Inflammatory macrophage (primary cell): ENCODE results near the gene AP1S2.
"Not testable (repeated sequence)": the region's sequence is repeated elsewhere in the genome, so short reads cannot be mapped to it uniquely, and the experiment has no call there.

Source experiments
- DNase-seq, 2 donors: peaks; one replicate each; pipeline ENCODE4 v3.0.0-alpha.2; 2020 to 2022
- total RNA-seq, 18 experiments: gene quantifications; one replicate each; lab custom pipeline; 2026; ENCODE audit warnings: mixed read lengths in 6 of 18, inconsistent platforms in 2 of 18; lab: John Stamatoyannopoulos, UW

The AP1S2 gene
- 49.5 to 510 (median 146) reads per million in 18 experiments for total RNA-seq

GRCh38 chrX:15854712-15855567 is at the start of gene AP1S2:
TSS of gene AP1S2 (minus strand) at chrX:15854813. CDS start at chrX:15852524, 2,289 bp downstream.
- peak; percentile 92 to 94 for DNase-seq

GRCh38 chrX:15903186-15903681 is 48.6 kb upstream of the AP1S2 start:
- peak; percentile 60 to 81 for DNase-seq

- DNase-seq: no peak
Measured at GRCh38 chrX:15895334-15895733, 40.7 kb upstream of the AP1S2 start.

- DNase-seq: no peak
Measured at GRCh38 chrX:15894724-15895123, 40.1 kb upstream of the AP1S2 start.

GRCh38 chrX:15890463-15890862 is 35.9 kb upstream of the AP1S2 start:
- no peak for DNase-seq

GRCh38 chrX:15888062-15888461 is 33.4 kb upstream of the AP1S2 start:
- no peak for DNase-seq

GRCh38 chrX:15883540-15883863 is 28.9 kb upstream of the AP1S2 start:
- DNase-seq: no peak

GRCh38 chrX:15882704-15883539 is 28.3 kb upstream of the AP1S2 start:
- peak; percentile 84 to 89 for DNase-seq

- no peak for DNase-seq
Measured at GRCh38 chrX:15881381-15881897, 26.8 kb upstream of the AP1S2 start.

GRCh38 chrX:15877914-15878313 is 23.3 kb upstream of the AP1S2 start:
- not testable (repeated sequence) for DNase-seq

GRCh38 chrX:15877380-15877779 is 22.8 kb upstream of the AP1S2 start:
- DNase-seq: no peak

- DNase-seq: no peak
Measured at GRCh38 chrX:15874672-15875071, 20.1 kb upstream of the AP1S2 start.

GRCh38 chrX:15873566-15873965 is 19.0 kb upstream of the AP1S2 start:
- no peak for DNase-seq

GRCh38 chrX:15870310-15870709 is 15.7 kb upstream of the AP1S2 start:
- no peak for DNase-seq

- DNase-seq: no peak
Measured at GRCh38 chrX:15869695-15870094, 15.1 kb upstream of the AP1S2 start.

- no peak for DNase-seq
Measured at GRCh38 chrX:15866147-15866546, 11.5 kb upstream of the AP1S2 start.

- DNase-seq: no peak
Measured at GRCh38 chrX:15864629-15865028, 10.0 kb upstream of the AP1S2 start.

GRCh38 chrX:15864023-15864422 is 9.4 kb upstream of the AP1S2 start:
- DNase-seq: peak; percentile 40 to 53

GRCh38 chrX:15860921-15861320 is 6.3 kb upstream of the AP1S2 start:
- peak; percentile 40 to 53 for DNase-seq

- DNase-seq: no peak
Measured at GRCh38 chrX:15858051-15858450, 3.4 kb upstream of the AP1S2 start.

- no peak for DNase-seq
Measured at GRCh38 chrX:15856636-15857035, 2.0 kb upstream of the AP1S2 start.

GRCh38 chrX:15856222-15856587 is 1.6 kb upstream of the AP1S2 start:
- no peak for DNase-seq

GRCh38 chrX:15855568-15856221 is 1.1 kb upstream of the AP1S2 start:
- DNase-seq: peak; percentile 10 to 39
